ENCODE measurements around the gene SNX8.

Gene SNX8

GRCh38 chr7:2331707-2332106 is 17.5 kb upstream of the SNX8 start:
- no peak for TF ChIP-seq CTCF (IDR thresholded peaks at IDR 0.05; ENCODE audit: insufficient read depth, low read length, poor library complexity, severe bottlenecking)
- Histone ChIP-seq H3K36me3 (ENCODE audit: control insufficient read depth, insufficient read depth, low read length) (no peaks in the 10 kb centered on the region), H3K27me3 (replicated peaks; ENCODE audit: control insufficient read depth, insufficient read depth, low read length) (no peaks in the 10 kb centered on the region), H3K4me3 (replicated peaks; ENCODE audit: low read depth, low read length) (no peak overlapping the region)
- DNase-seq (ENCODE audit: extremely low read depth, insufficient read length) = no peak

GRCh38 chr7:2330493-2330892 is 16.3 kb upstream of the SNX8 start:
- DNase-seq (ENCODE audit: extremely low read depth, insufficient read length) = no peak
- no peak for TF ChIP-seq CTCF (IDR thresholded peaks at IDR 0.05; ENCODE audit: insufficient read depth, low read length, poor library complexity, severe bottlenecking)

DNA sequence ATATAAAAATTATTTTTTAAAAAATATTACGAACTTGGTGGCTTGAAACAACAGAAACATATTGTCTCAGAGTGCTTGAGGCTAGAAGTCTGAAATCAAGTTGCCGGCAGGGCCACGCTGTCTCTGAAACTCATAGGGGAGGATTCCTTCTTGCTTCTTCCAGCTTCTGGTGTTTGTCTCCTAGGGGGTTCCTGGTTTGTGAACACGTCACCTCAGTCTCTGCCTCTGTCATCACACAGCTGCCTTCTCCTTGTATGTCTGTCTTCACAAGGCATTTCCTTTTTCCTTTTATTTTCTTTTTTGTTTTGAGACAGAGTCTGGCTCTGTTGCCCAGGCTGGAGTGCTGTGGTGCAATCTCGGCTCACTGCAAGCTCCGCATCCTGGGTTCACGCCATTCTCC is 12.7 kb upstream of the SNX8 start:
- Histone ChIP-seq H3K36me3 (ENCODE audit: control insufficient read depth, insufficient read depth, low read length) (no peaks in the 10 kb centered on the region), H3K27me3 (replicated peaks; ENCODE audit: control insufficient read depth, insufficient read depth, low read length) (no peaks in the 10 kb centered on the region), H3K4me3 (replicated peaks; ENCODE audit: low read depth, low read length) (no peak overlapping the region)
- no peak for DNase-seq (ENCODE audit: extremely low read depth, insufficient read length)
- TF ChIP-seq CTCF (IDR thresholded peaks at IDR 0.05; ENCODE audit: insufficient read depth, low read length, poor library complexity, severe bottlenecking) = no peak

More at GRCh38 chr7:2330493-2330892, 16.3 kb upstream of the SNX8 start:
- H3K27me3 ChIP-seq (replicated peaks; ENCODE audit: control insufficient read depth, insufficient read depth, low read length) = no peaks in the 10 kb centered on the region
- H3K36me3 ChIP-seq (ENCODE audit: control insufficient read depth, insufficient read depth, low read length) = no peaks in the 10 kb centered on the region
- H3K4me3 ChIP-seq (replicated peaks; ENCODE audit: low read depth, low read length) = no peak overlapping the region

GRCh38 chr7:2325162-2325561 is 10.9 kb upstream of the SNX8 start:
- Histone ChIP-seq H3K27me3 (replicated peaks; ENCODE audit: control insufficient read depth, insufficient read depth, low read length) (no peaks in the 10 kb centered on the region), H3K4me3 (replicated peaks; ENCODE audit: low read depth, low read length) (no peak overlapping the region), H3K36me3 (ENCODE audit: control insufficient read depth, insufficient read depth, low read length) (no peaks in the 10 kb centered on the region)
- TF ChIP-seq CTCF (IDR thresholded peaks at IDR 0.05; ENCODE audit: insufficient read depth, low read length, poor library complexity, severe bottlenecking) = no peak
- DNase-seq (ENCODE audit: extremely low read depth, insufficient read length) = no peak

DNA sequence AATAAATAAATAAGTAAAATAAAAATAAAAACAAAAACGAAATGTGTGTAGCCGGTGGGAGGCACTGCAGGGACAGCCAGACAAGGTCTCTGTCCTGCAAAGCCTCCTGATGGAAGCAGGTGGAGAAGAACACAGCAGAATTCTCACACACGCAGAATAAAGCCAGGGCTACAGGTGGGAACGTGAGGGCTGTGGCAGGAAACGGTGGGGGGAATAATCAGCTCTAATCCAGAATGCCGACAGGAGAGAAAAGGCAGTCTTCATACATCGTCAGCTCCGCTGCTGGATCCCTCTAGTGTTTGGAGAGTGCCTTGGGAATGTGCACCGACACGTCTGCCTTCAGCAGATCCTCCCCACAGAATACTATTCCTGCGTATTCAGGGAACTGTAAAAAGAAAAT is 6.8 kb upstream of the SNX8 start:
- TF ChIP-seq CTCF (IDR thresholded peaks at IDR 0.05; ENCODE audit: insufficient read depth, low read length, poor library complexity, severe bottlenecking) = no peak
- H3K27me3 ChIP-seq (replicated peaks; ENCODE audit: control insufficient read depth, insufficient read depth, low read length) = no peaks in the 10 kb centered on the region
- no peaks in the 10 kb centered on the region for H3K36me3 ChIP-seq (ENCODE audit: control insufficient read depth, insufficient read depth, low read length)
- no peak for DNase-seq (ENCODE audit: extremely low read depth, insufficient read length)
- no peak overlapping the region for H3K4me3 ChIP-seq (replicated peaks; ENCODE audit: low read depth, low read length)

GRCh38 chr7:2317556-2318293 is 3.5 kb upstream of the SNX8 start:
- H3K4me3 ChIP-seq (replicated peaks; ENCODE audit: low read depth, low read length) = no peak overlapping the region
- no peak for DNase-seq (ENCODE audit: extremely low read depth, insufficient read length)
- no peaks in the 10 kb centered on the region for H3K27me3 ChIP-seq (replicated peaks; ENCODE audit: control insufficient read depth, insufficient read depth, low read length)
- no peaks in the 10 kb centered on the region for H3K36me3 ChIP-seq (ENCODE audit: control insufficient read depth, insufficient read depth, low read length)
- TF ChIP-seq CTCF (IDR thresholded peaks at IDR 0.05; ENCODE audit: insufficient read depth, low read length, poor library complexity, severe bottlenecking) = no peak

All from GM06990 (cell line).